ENCODE results near the gene CORO2B. TPM values are rescaled to one million over a fixed set of nuclear protein-coding genes. Genes with fewer than 3 reads are reported as not detected.

The CORO2B gene
- polyA plus RNA-seq, 1 donor from 2014 or later = 15.1 TPM

DNA sequence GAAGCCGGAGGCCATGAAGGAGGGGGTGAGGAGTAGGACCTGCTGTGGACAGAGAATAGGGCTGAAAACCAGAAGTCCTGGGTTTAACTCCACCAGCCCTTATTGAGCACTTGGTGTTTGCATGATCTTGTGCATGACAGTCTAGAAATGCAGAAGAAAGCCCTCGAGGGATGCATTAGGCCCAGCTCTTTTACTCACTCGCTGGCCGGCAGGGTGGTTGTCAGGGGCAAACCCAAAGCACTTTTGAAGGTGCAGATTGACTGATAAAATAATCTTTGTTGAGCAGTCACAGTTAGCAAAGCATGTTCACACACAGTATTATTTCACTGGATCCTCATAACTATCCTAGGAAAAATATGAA, 55.3 kb downstream of the CORO2B start:
- H3K4me2 ChIP-seq (ENCODE audit: low read length) = no peak overlapping the region
- H3K4me3 ChIP-seq (ENCODE audit: low read length) = no peak overlapping the region
- no peaks in the 10 kb centered on the region for H3K27me3 ChIP-seq (ENCODE audit: insufficient read depth, low read depth, low read length)
- H3F3A ChIP-seq (ENCODE audit: insufficient read depth, low read length, poor library complexity, severe bottlenecking) = no peaks in the 10 kb centered on the region
- H3K36me3 ChIP-seq (ENCODE audit: insufficient read depth, low read length) = no peaks in the 10 kb centered on the region
- no peak overlapping the region for H2AFZ ChIP-seq (ENCODE audit: low read depth, low read length)
- peaks cover 2% of the 10 kb centered on the region for H3K79me2 ChIP-seq (replicated peaks; ENCODE audit: insufficient read depth, low read length)
- TF ChIP-seq POLR2AphosphoS5 (IDR thresholded peaks at IDR 0.05) (no peak), EZH2 (IDR thresholded peaks at IDR 0.05; ENCODE audit: borderline replicate concordance, insufficient read depth, low read length, poor library complexity, severe bottlenecking) (no peak), EP300 (conservative IDR thresholded peaks at IDR 0.05; ENCODE audit: poor library complexity, severe bottlenecking) (no peak), SMC3 (conservative IDR thresholded peaks at IDR 0.05; ENCODE audit: poor library complexity) (no peak), MXI1 (conservative IDR thresholded peaks at IDR 0.05; ENCODE audit: poor library complexity, severe bottlenecking) (no peak), TAF1 (IDR thresholded peaks at IDR 0.05; ENCODE audit: low read depth) (no peak), RAD21 (conservative IDR thresholded peaks at IDR 0.05) (no peak)
- TF ChIP-seq, protein P1, sequence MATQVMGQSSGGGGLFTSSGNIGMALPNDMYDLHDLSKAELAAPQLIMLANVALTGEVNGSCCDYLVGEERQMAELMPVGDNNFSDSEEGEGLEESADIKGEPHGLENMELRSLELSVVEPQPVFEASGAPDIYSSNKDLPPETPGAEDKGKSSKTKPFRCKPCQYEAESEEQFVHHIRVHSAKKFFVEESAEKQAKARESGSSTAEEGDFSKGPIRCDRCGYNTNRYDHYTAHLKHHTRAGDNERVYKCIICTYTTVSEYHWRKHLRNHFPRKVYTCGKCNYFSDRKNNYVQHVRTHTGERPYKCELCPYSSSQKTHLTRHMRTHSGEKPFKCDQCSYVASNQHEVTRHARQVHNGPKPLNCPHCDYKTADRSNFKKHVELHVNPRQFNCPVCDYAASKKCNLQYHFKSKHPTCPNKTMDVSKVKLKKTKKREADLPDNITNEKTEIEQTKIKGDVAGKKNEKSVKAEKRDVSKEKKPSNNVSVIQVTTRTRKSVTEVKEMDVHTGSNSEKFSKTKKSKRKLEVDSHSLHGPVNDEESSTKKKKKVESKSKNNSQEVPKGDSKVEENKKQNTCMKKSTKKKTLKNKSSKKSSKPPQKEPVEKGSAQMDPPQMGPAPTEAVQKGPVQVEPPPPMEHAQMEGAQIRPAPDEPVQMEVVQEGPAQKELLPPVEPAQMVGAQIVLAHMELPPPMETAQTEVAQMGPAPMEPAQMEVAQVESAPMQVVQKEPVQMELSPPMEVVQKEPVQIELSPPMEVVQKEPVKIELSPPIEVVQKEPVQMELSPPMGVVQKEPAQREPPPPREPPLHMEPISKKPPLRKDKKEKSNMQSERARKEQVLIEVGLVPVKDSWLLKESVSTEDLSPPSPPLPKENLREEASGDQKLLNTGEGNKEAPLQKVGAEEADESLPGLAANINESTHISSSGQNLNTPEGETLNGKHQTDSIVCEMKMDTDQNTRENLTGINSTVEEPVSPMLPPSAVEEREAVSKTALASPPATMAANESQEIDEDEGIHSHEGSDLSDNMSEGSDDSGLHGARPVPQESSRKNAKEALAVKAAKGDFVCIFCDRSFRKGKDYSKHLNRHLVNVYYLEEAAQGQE (IDR thresholded peaks at IDR 0.05; ENCODE audit: borderline replicate concordance) = no peak
- TF ChIP-seq, protein P2, sequence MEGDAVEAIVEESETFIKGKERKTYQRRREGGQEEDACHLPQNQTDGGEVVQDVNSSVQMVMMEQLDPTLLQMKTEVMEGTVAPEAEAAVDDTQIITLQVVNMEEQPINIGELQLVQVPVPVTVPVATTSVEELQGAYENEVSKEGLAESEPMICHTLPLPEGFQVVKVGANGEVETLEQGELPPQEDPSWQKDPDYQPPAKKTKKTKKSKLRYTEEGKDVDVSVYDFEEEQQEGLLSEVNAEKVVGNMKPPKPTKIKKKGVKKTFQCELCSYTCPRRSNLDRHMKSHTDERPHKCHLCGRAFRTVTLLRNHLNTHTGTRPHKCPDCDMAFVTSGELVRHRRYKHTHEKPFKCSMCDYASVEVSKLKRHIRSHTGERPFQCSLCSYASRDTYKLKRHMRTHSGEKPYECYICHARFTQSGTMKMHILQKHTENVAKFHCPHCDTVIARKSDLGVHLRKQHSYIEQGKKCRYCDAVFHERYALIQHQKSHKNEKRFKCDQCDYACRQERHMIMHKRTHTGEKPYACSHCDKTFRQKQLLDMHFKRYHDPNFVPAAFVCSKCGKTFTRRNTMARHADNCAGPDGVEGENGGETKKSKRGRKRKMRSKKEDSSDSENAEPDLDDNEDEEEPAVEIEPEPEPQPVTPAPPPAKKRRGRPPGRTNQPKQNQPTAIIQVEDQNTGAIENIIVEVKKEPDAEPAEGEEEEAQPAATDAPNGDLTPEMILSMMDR (IDR thresholded peaks at IDR 0.05; ENCODE audit: poor library complexity, severe bottlenecking) = no peak
- H3K27ac ChIP-seq (ENCODE audit: low read length) = no peak overlapping the region
- no peaks in the 10 kb centered on the region for H3K9me3 ChIP-seq (ENCODE audit: low read length)
- H3K9ac ChIP-seq (ENCODE audit: low read length) = no peak overlapping the region
- H3K9me2 ChIP-seq (ENCODE audit: insufficient read depth, low read length) = no peaks in the 10 kb centered on the region
- no peaks in the 10 kb centered on the region for H4K20me1 ChIP-seq (ENCODE audit: insufficient read depth)

DNA sequence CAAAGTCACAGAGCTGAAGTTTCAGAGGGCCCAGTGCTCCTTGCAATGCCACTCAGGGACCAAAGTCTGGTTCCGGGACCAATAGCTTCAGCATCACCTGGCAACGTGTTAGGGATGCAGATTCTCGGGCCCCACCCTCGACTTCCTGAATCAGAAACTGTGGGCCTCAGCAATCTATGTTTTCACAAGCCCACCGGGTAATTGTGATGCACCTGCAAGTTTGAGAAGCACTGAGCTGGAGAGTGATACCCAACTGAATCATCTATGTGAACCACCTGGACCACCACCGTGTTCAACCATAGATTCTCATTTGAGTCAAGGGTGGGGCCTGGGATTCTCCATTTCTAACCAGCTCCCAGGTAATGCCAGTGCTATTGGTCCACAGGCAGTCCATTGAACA, 55.7 kb downstream of the CORO2B start:
- no peaks in the 10 kb centered on the region for H4K20me1 ChIP-seq (ENCODE audit: insufficient read depth)
- no peak overlapping the region for H3K4me3 ChIP-seq (ENCODE audit: low read length)
- H3K9me3 ChIP-seq (ENCODE audit: low read length) = no peaks in the 10 kb centered on the region
- H3K9me2 ChIP-seq (ENCODE audit: insufficient read depth, low read length) = no peaks in the 10 kb centered on the region
- H3K27ac ChIP-seq (ENCODE audit: low read length) = no peak overlapping the region
- no peaks in the 10 kb centered on the region for H3F3A ChIP-seq (ENCODE audit: insufficient read depth, low read length, poor library complexity, severe bottlenecking)
- H3K79me2 ChIP-seq (replicated peaks; ENCODE audit: insufficient read depth, low read length) = no peaks in the 10 kb centered on the region
- no peak overlapping the region for H2AFZ ChIP-seq (ENCODE audit: low read depth, low read length)
- H3K4me2 ChIP-seq (ENCODE audit: low read length) = no peak overlapping the region
- no peaks in the 10 kb centered on the region for H3K36me3 ChIP-seq (ENCODE audit: insufficient read depth, low read length)
- no peaks in the 10 kb centered on the region for H3K27me3 ChIP-seq (ENCODE audit: insufficient read depth, low read depth, low read length)
- no peak overlapping the region for H3K9ac ChIP-seq (ENCODE audit: low read length)
- TF ChIP-seq, protein P1 (IDR thresholded peaks at IDR 0.05; ENCODE audit: borderline replicate concordance) = no peak
- TF ChIP-seq POLR2AphosphoS5 (IDR thresholded peaks at IDR 0.05) (no peak), EZH2 (IDR thresholded peaks at IDR 0.05; ENCODE audit: borderline replicate concordance, insufficient read depth, low read length, poor library complexity, severe bottlenecking) (no peak), EP300 (conservative IDR thresholded peaks at IDR 0.05; ENCODE audit: poor library complexity, severe bottlenecking) (no peak), SMC3 (conservative IDR thresholded peaks at IDR 0.05; ENCODE audit: poor library complexity) (no peak), RAD21 (conservative IDR thresholded peaks at IDR 0.05) (no peak), MXI1 (conservative IDR thresholded peaks at IDR 0.05; ENCODE audit: poor library complexity, severe bottlenecking) (no peak), TAF1 (IDR thresholded peaks at IDR 0.05; ENCODE audit: low read depth) (no peak)
- TF ChIP-seq, protein P2 (IDR thresholded peaks at IDR 0.05; ENCODE audit: poor library complexity, severe bottlenecking) = no peak

Data from neural cell (in vitro differentiated cells).